Epithelial cell of proximal tubule (primary cell): Measurements from ENCODE around the gene ACTRT2. TPM values are rescaled to one million over a fixed set of nuclear protein-coding genes. Genes with fewer than 3 reads are reported as not detected.

Experiments used
- DNase-seq: peaks from one replicate; pipeline ENCODE4 v3.0.0-alpha.2; 2011; ENCODE audit warnings: low read depth
- H3K4me3 ChIP-seq: 2 replicates; pipeline ENCODE4 v1.5.1; 2011; ENCODE audit warnings: low read depth, mild to moderate bottlenecking, low read length
- CTCF ChIP-seq: conservative IDR thresholded peaks from 2 replicates; pipeline ENCODE4 v1.5.1; 2012; ENCODE audit warnings: low read depth, mild to moderate bottlenecking, low read length
- total RNA-seq: library from RNA; depleted of rRNA; stranded (reverse); fragments of >200 nt; gene quantifications from 2 replicates; pipeline ENCODE4 v1.2.3, GENCODE V29; 2015

Gene ACTRT2
- total RNA-seq, 1 donor from 2014 or later: not detected

- H3K4me3 ChIP-seq: no peak overlapping the region
- no peak for DNase-seq
- no peak for TF ChIP-seq CTCF
Measured at GRCh38 chr1:3029481-3029961, 8.3 kb downstream of the ACTRT2 start.

- no peak for TF ChIP-seq CTCF
- DNase-seq: no peak
Measured at GRCh38 chr1:3029991-3030662, 8.9 kb downstream of the ACTRT2 start.

GRCh38 chr1:3030663-3031381 lies 9.6 kb downstream of the ACTRT2 start:
- DNase-seq: no peak
- no peak for TF ChIP-seq CTCF
- H3K4me3 ChIP-seq: no peak overlapping the region

More at GRCh38 chr1:3029991-3030662, 8.9 kb downstream of the ACTRT2 start:
- H3K4me3 ChIP-seq: no peak overlapping the region

- no peak for DNase-seq
- no peak overlapping the region for H3K4me3 ChIP-seq
- no peak for TF ChIP-seq CTCF
Measured at GRCh38 chr1:3031401-3032221, 10.3 kb downstream of the ACTRT2 start.

GRCh38 chr1:3032371-3033039 lies 11.2 kb downstream of the ACTRT2 start:
- no peak for TF ChIP-seq CTCF
- DNase-seq: no peak
- H3K4me3 ChIP-seq: no peak overlapping the region

- H3K4me3 ChIP-seq: no peak overlapping the region
Measured at GRCh38 chr1:3033040-3033789, 11.9 kb downstream of the ACTRT2 start.

More at GRCh38 chr1:3033040-3033789, 11.9 kb downstream of the ACTRT2 start:
- DNase-seq: no peak
- no peak for TF ChIP-seq CTCF
